ENCODE measurements around the gene HPSE2. TPM values are rescaled to one million over a fixed set of nuclear protein-coding genes. Genes with fewer than 3 reads are reported as not detected.

The HPSE2 gene
- total and polyA plus RNA-seq, 2 of the 8 experiments (the other 6 are each of a cell fraction or from before 2014, with no cell fraction given): 0.41 to 0.58 TPM

GRCh38 chr10:98436704-98437103 lies 798.9 kb downstream of the HPSE2 start:
- H3K14ac ChIP-seq (ENCODE audit: insufficient read length): no peak overlapping the region
- H3K9ac ChIP-seq (replicated peaks in 1 of 4; ENCODE audit: extremely low read depth in 1 of 4, low read depth in 3 of 4, low read length in 3 of 4): no peak overlapping the region
- no peak overlapping the region for H3K4ac ChIP-seq (replicated peaks; ENCODE audit: insufficient read length, low read depth, low read length)
- H3K27me3 ChIP-seq (replicated peaks in 1 of 4; ENCODE audit: control insufficient read depth in 3 of 4, extremely low read depth in 1 of 4, insufficient read depth in 3 of 4, low read length in 3 of 4): no peaks in the 10 kb centered on the region
- H4K91ac ChIP-seq (replicated peaks; ENCODE audit: insufficient read length, low read length): no peak overlapping the region
- H3K9me3 ChIP-seq (ENCODE audit: insufficient read depth in 2 of 2, low read depth in 1 of 2, low read length in 1 of 2): peaks cover 11 to 16% of the 10 kb centered on the region in 2 experiments
- no peak overlapping the region for H3K27ac ChIP-seq (ENCODE audit: low read depth, low read length)
- H3K4me2 ChIP-seq (ENCODE audit: insufficient read depth in 1 of 2, low read depth in 2 of 2, low read length in 2 of 2): no peak overlapping the region
- no peak overlapping the region for H4K5ac ChIP-seq (ENCODE audit: insufficient read length, low read depth, low read length)
- no peak overlapping the region for H3K56ac ChIP-seq (replicated peaks; ENCODE audit: insufficient read length, low read depth, low read length)
- no peak overlapping the region for H2BK120ac ChIP-seq (replicated peaks; ENCODE audit: low read depth, low read length)
- H2BK12ac ChIP-seq (ENCODE audit: low read depth, low read length): no peak overlapping the region
- H3K79me2 ChIP-seq (ENCODE audit: control insufficient read depth in 1 of 2, insufficient read depth in 2 of 2, low read length in 2 of 2): no peaks in the 10 kb centered on the region
- peaks cover 2 to 61% (median 36%) of the 10 kb centered on the region in 4 experiments; a peak in 6 of 8 replicates for H3K36me3 ChIP-seq (ENCODE audit: control insufficient read depth in 2 of 4, insufficient read depth in 4 of 4, low read length in 3 of 4)
- WGBS, 2 experiments (ENCODE audit: extremely low coverage in 1 of 2, insufficient coverage in 1 of 2, insufficient read length in 1 of 2, insufficient replicate concordance in 2 of 2, low coverage in 1 of 2, low lambda C conversion rate in 2 of 2, missing lambda C conversion rate in 1 of 2): 91% methylated on average over 4 of the region's 4 CpGs; no CpG with 5 or more reads in 1 of the 2 experiments
- POLR2A ChIA-PET (ENCODE audit: partially characterized antibody): interaction anchor here (1.4 kb wide), 1 partner anchor 9 kb away, joined by 3 read pairs; no protein-coding TSS in a partner anchor
- no peak overlapping the region for H4K8ac ChIP-seq (ENCODE audit: extremely low read depth, insufficient read depth, low read length)
- no peak overlapping the region for H2BK5ac ChIP-seq (ENCODE audit: low read depth, low read length)
- H2BK15ac ChIP-seq (ENCODE audit: low read length): no peak overlapping the region
- CTCF ChIA-PET (ENCODE audit: partially characterized antibody): interaction anchor here (0.6 to 1.1 kb wide), 2 partner anchors 128 to 522 kb away, joined by 3 read pairs; no protein-coding TSS in a partner anchor
- H4K20me1 ChIP-seq (replicated peaks in 1 of 2; ENCODE audit: control insufficient read depth in 1 of 2, insufficient read depth in 2 of 2, low read length in 2 of 2): peaks cover 0 to 2% of the 10 kb centered on the region in 2 experiments
- H3K4me3 ChIP-seq (ENCODE audit: extremely low read depth in 1 of 4, insufficient read depth in 2 of 4, low read depth in 3 of 4, low read length in 4 of 4): no peak overlapping the region
- H3K23ac ChIP-seq (ENCODE audit: insufficient read length): no peak overlapping the region
- H3K4me1 ChIP-seq (replicated peaks in 1 of 4; ENCODE audit: control insufficient read depth in 3 of 4, insufficient read depth in 4 of 4, low read length in 3 of 4): no peaks in the 10 kb centered on the region
- H3K23me2 ChIP-seq (ENCODE audit: low read depth, low read length): no peaks in the 10 kb centered on the region
- H3K79me1 ChIP-seq (ENCODE audit: low read depth, low read length): no peaks in the 10 kb centered on the region
- H3K18ac ChIP-seq (ENCODE audit: extremely low read depth, low read length): no peak overlapping the region
- H2AFZ ChIP-seq (ENCODE audit: low read length): no peak overlapping the region
- no peak for FAIRE-seq
- no peak overlapping the region for H2AK5ac ChIP-seq (ENCODE audit: low read depth, low read length)
- H2BK20ac ChIP-seq (ENCODE audit: low read length): no peak overlapping the region
- no peak for DNase-seq (ENCODE audit: low read depth in 1 of 2, low spot score in 2 of 2)
- TF ChIP-seq EZH2 (IDR thresholded peaks at IDR 0.05; ENCODE audit: low read depth, low read length, severe bottlenecking): no peak

Data from H1 (cell line).